ENCODE measurements around the gene GPX4. TPM values are rescaled to one million over a fixed set of nuclear protein-coding genes. Genes with fewer than 3 reads are reported as not detected.
"Not testable (repeated sequence)": the region's sequence is repeated elsewhere in the genome, so short reads cannot be mapped to it uniquely, and the experiment has no call there.

The GPX4 gene
- total RNA-seq, 4 donors from 2014 or later = 350 to 485 (median 414) TPM

DNA sequence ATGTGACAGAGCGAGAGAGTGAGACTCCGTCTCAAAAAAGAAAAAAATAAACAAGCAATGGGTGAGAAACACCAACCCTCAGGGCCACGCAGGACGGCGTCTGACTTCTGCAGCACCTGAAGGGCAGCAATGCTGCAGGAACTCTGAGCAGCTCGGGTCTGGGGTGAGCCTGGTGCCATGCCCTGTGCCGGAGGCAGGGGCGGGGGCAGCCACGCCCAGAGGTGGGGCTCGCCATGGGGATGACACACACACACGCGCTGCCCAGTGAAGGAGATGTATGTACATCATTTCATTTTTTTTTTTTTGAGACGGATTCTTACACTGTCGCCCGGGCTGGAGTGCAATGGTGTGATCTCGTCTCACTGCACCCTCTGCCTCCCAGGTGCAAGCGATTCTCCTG lies 24.3 kb downstream of the GPX4 start:
- TF ChIP-seq, protein P1, sequence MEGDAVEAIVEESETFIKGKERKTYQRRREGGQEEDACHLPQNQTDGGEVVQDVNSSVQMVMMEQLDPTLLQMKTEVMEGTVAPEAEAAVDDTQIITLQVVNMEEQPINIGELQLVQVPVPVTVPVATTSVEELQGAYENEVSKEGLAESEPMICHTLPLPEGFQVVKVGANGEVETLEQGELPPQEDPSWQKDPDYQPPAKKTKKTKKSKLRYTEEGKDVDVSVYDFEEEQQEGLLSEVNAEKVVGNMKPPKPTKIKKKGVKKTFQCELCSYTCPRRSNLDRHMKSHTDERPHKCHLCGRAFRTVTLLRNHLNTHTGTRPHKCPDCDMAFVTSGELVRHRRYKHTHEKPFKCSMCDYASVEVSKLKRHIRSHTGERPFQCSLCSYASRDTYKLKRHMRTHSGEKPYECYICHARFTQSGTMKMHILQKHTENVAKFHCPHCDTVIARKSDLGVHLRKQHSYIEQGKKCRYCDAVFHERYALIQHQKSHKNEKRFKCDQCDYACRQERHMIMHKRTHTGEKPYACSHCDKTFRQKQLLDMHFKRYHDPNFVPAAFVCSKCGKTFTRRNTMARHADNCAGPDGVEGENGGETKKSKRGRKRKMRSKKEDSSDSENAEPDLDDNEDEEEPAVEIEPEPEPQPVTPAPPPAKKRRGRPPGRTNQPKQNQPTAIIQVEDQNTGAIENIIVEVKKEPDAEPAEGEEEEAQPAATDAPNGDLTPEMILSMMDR (IDR thresholded peaks at IDR 0.05) = no peak
- no peak for TF ChIP-seq POLR2A (IDR thresholded peaks at IDR 0.05)
- peaks cover 5 to 18% of the 10 kb centered on the region in 2 donors for H3K4me1 ChIP-seq
- DNase-seq = no peak
- H3K27ac ChIP-seq = no peak overlapping the region
- 96 to 98% methylated on average over 16 to 17 of the region's 17 CpGs for WGBS, 2 donors
- no peaks in the 10 kb centered on the region for H3K27me3 ChIP-seq
- peaks cover 23 to 30% of the 10 kb centered on the region in 2 donors for H3K36me3 ChIP-seq
- H3K4me3 ChIP-seq (replicated peaks in 1 of 3) = no peak overlapping the region
- intact Hi-C loops (cut with DNase I) = no loop called here
- no peaks in the 10 kb centered on the region for H3K9me3 ChIP-seq

DNA sequence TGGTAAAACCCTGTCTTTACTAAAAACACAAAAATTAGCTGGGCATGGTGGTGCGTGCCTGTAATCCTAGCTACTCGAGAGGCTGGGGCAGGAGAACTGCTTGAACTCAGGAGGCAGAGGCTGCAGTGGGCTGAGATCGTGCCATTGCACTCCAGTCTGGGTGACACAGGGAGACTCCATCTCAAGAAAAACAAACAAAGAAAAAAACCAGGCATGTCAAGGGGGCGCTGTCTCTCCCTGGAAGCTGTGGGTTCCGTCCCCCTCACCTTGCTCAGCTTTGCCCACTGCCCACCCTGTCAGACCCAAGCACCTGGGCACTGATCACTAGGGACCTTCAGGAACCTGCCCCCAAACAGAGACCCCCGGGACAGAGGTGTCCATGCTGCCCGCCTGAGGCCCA lies 25.3 kb downstream of the GPX4 start:
- H3K4me1 ChIP-seq = peaks cover 5 to 28% of the 10 kb centered on the region in 2 donors
- 92 to 98% methylated on average over 6 to 7 of the region's 7 CpGs for WGBS, 2 donors
- H3K9me3 ChIP-seq; H3K27ac ChIP-seq; DNase-seq; intact Hi-C loops (cut with DNase I); H3K4me3 ChIP-seq (replicated peaks in 1 of 3); H3K27me3 ChIP-seq: not testable (repeated sequence)
- H3K36me3 ChIP-seq = peaks cover 16 to 20% of the 10 kb centered on the region in 2 donors

DNA sequence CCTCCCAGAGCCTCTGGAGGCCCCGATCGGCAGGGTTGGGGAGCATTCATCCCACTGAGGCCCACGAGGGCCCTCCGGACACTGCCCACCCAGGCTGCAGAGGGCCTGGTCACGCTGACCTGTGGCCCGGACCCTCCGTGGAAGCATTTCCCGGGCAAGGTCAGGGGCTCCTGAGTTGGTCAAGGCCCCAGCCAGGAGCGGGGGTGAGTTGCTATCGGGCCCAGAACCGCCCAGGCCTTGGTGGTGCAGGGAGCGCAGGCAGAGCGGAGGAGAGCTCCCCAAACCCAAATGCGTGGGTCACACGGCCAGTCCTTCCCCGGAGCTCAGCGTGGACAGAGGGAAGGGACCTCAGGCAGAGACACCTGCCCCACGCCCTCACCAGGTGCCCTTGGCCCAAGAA lies 25.7 kb downstream of the GPX4 start:
- WGBS, 2 donors = 96 to 100% methylated on average over 1 to 5 of the region's 18 CpGs
- no peak overlapping the region for H3K4me3 ChIP-seq (replicated peaks in 1 of 3)
- peaks cover 5 to 33% of the 10 kb centered on the region in 2 donors for H3K4me1 ChIP-seq
- TF ChIP-seq POLR2A (IDR thresholded peaks at IDR 0.05) = no peak
- TF ChIP-seq, protein P1 (IDR thresholded peaks at IDR 0.05) = no peak
- intact Hi-C loops (cut with DNase I) = no loop called here
- no peaks in the 10 kb centered on the region for H3K27me3 ChIP-seq
- H3K36me3 ChIP-seq = peaks cover 16% of the 10 kb centered on the region in 2 donors
- H3K9me3 ChIP-seq = no peaks in the 10 kb centered on the region
- no peak overlapping the region for H3K27ac ChIP-seq
- no peak for DNase-seq

DNA sequence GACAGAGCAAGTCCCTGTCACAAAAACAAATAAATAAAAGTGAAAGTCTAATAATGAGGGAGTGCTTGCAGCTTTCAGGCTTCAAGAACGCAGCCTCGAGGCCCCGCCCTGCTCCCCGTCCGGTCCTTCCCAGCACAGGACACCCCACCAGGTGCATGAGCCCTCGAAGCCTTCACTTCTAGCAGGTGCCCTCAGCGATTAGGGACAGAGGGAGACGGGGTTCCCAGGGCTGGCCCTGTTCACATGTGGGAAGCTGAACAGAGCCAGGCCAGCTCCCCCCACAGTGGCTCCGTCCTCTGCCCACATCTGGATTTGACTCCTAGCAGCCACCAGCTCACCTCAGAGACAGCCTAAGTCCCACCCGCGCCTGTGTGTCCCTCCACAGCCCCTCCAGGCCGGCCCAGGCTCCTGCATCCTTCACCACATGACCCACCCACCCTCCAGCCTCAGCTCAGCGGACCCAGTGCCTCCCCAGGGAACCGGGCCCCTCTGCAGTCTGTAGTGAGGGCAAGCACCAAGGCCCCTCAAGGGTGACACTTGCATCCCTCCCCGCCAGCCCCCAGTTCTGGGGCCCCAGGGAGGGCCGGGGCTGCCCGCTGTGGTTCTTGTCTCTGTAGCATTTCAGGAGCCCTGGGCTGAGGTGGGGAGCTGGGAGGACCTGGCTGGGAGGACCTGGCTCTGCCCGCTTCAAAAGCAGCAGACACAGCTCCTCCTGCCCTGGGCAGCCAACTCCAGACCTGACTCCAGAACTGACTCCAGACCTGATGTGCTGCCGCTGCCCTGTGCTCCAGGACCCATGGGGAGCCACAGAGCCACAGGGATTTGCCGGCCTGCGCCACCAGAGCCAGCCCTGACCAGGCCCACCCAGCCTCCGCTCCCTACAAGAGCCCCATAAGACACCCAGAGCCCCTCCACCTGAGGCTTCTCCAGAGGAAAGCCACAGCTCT lies 27.2 kb downstream of the GPX4 start:
- 76 to 82% methylated on average over 6 to 9 of the region's 22 CpGs for WGBS, 2 donors

DNA sequence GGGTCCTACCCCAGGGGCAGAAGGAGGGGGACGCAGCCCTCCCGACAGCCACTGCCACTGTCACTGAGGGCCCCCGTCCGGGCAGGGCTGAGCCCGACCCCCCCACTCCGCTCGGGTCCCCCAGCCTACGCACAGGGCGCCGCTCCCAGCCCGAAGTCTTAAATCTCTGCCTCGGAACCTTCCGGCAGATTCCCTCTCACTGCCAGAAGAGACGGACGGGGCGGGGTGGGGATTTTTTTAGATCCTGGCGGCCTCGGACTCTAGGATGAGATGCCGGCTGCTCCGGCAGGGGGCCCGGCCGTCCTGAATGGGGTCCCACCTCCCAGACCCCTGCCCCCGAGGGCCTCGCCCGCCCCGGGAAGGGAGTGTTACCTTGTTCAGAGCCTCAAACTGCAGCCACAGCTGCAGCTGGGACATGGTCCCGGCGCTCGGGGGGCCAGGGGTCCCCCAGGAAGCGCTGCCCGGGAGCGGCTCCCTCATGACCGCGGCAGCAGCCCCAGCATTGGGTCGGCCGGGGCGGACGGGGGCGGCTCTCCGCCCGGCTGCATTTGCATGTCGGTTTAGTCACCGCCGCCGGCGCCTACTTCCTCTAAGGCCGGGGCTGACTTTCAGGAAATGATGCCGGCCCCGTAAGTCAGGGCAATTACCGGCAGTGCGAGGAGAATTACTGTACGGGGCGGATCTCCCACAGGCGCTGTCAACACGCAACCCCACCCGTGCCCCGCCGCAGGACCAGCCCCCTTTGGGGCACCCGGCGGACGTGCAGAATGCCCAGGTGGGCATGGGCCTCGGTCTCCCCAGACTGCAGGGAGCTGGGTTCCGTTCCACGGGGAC lies 28.1 kb downstream of the GPX4 start:
- intact Hi-C loops (cut with DNase I) = no loop called here
- Histone ChIP-seq H3K36me3 (peaks cover 8% of the 10 kb centered on the region in 2 donors), H3K4me3 (replicated peaks in 1 of 3) (peak overlapping the region in 2 of 3 donors; percentile 13 to 42), H3K27me3 (no peaks in the 10 kb centered on the region), H3K9me3 (no peaks in the 10 kb centered on the region), H3K4me1 (peaks cover 19 to 57% of the 10 kb centered on the region in 2 donors), H3K27ac (peak overlapping the region; percentile 66 to 82 (median 79))
- TF ChIP-seq, protein P1 (IDR thresholded peaks at IDR 0.05) = no peak
- no peak for TF ChIP-seq POLR2A (IDR thresholded peaks at IDR 0.05)
- WGBS, 2 donors = 50 to 61% methylated on average over 16 to 31 of the region's 64 CpGs
- peak; percentile 58 to 65 for DNase-seq

More for the DNA sequence above, 27.2 kb downstream of the GPX4 start:
- intact Hi-C loops (cut with DNase I) = no loop called here
- Histone ChIP-seq H3K4me1 (peaks cover 16 to 48% of the 10 kb centered on the region in 2 donors), H3K27me3 (no peaks in the 10 kb centered on the region), H3K4me3 (replicated peaks in 1 of 3) (peak overlapping the region in 2 of 3 donors; percentile 10 to 42), H3K36me3 (peaks cover 10 to 15% of the 10 kb centered on the region in 2 donors), H3K9me3 (no peaks in the 10 kb centered on the region), H3K27ac (peak overlapping the region; percentile 66 to 82 (median 79))
- TF ChIP-seq, protein P1 (IDR thresholded peaks at IDR 0.05) = no peak
- TF ChIP-seq POLR2A (IDR thresholded peaks at IDR 0.05) = no peak
- no peak for DNase-seq

Measured in thyroid gland (tissue), 4 donors.